ENCODE measurements around the gene F13B. TPM values are rescaled to one million over a fixed set of nuclear protein-coding genes. Genes with fewer than 3 reads are reported as not detected.

Gene F13B
- not detected in 2 replicates for total RNA-seq

GRCh38 chr1:197066719-197067456, at the start of gene F13B:
TSS of gene F13B (minus strand) at chr1:197067260. CDS start at chr1:197067223, 37 bp downstream.

Other genes with a start within 250 kb of the F13B start
- 0.36 and 1.6 TPM in 2 replicates for gene CFHR1, start 247.5 kb downstream of the F13B start, total RNA-seq
- gene CFHR4, start 179.2 kb downstream of the F13B start, total RNA-seq: not detected in 2 replicates
- gene CFHR2, start 123.5 kb downstream of the F13B start, total RNA-seq: not detected in 2 replicates
- gene CFHR5, start 89.7 kb downstream of the F13B start, total RNA-seq: not detected in 2 replicates
- gene ASPM, start 79.4 kb upstream of the F13B start, total RNA-seq: 4.3 and 15.1 TPM in 2 replicates
- 15.5 and 19.6 TPM in 2 replicates for gene ZBTB41, start 134.0 kb upstream of the F13B start, total RNA-seq
- 0.33 and 0.46 TPM in 2 replicates for gene CRB1, start 201.0 kb upstream of the F13B start, total RNA-seq